Type B pancreatic cell (in vitro differentiated cells): Measurements from ENCODE around the gene APOBEC3G. TPM values are rescaled to one million over a fixed set of nuclear protein-coding genes. Genes with fewer than 3 reads are reported as not detected.
"Not testable (repeated sequence)": the region's sequence is repeated elsewhere in the genome, so short reads cannot be mapped to it uniquely, and the experiment has no call there.

Source experiments
- DNase-seq: peaks from one replicate; pipeline ENCODE4 v3.0.0; 2021; ENCODE audit warnings: mixed read lengths; ENCODE audit not compliant: unreplicated experiment; ENCODE audit errors: extremely low spot score
- H3K27ac Mint-ChIP-seq: 2 replicates; pipeline ENCODE4 v1.8.0; 2021; ENCODE audit warnings: mild to moderate bottlenecking, mixed read lengths
- H3K27me3 Mint-ChIP-seq: 2 replicates; pipeline ENCODE4 v1.8.0; 2021; ENCODE audit warnings: mixed read lengths
- H3K36me3 Mint-ChIP-seq: 2 replicates; pipeline ENCODE4 v1.8.0; 2021; ENCODE audit warnings: mixed read lengths
- H3K4me1 Mint-ChIP-seq: one replicate; pipeline ENCODE4 v1.8.0; 2021; ENCODE audit warnings: mixed read lengths; ENCODE audit not compliant: unreplicated experiment
- H3K4me3 Mint-ChIP-seq: 2 replicates; pipeline ENCODE4 v1.8.0; 2021; ENCODE audit warnings: mild to moderate bottlenecking, mixed read lengths
- H3K9me3 Mint-ChIP-seq: 2 replicates; pipeline ENCODE4 v1.8.0; 2021; ENCODE audit warnings: mixed read lengths
- total RNA-seq: library from RNA; stranded (reverse); gene quantifications from 2 replicates; pipeline ENCODE4 v1.2.1, GENCODE V29; 2021; ENCODE audit warnings: low replicate concordance
- TF ChIP-seq, protein P1 (sequence below): fragments of 200-600 bp; sonication (generic); conservative IDR thresholded peaks from 2 replicates; pipeline ENCODE4 v1.5.0; 2021; ENCODE audit warnings: antibody characterized with exemption, mild to moderate bottlenecking

APOBEC3G gene
- total RNA-seq, 1 donor from 2014 or later = 5.6 TPM

DNA sequence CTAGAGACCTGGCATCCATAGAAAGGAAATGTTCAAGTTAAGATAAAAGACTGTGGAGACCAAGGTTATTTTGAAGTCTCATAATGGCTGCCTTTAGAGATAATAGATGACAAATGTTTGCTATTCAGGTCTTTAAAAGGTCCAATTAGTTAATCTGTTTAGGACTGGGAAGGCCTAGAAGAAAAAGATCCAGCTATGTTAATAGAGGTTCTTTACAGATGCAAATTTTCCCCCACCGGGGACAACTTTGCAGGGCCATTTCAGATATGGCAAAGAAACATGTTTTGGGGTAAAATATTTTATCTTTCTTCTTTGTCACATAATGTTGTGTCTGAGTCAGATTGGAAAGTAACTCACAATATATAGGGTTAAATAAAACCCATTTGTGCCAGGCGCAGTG, 3.1 kb upstream of the APOBEC3G start:
- TF ChIP-seq, protein P1, sequence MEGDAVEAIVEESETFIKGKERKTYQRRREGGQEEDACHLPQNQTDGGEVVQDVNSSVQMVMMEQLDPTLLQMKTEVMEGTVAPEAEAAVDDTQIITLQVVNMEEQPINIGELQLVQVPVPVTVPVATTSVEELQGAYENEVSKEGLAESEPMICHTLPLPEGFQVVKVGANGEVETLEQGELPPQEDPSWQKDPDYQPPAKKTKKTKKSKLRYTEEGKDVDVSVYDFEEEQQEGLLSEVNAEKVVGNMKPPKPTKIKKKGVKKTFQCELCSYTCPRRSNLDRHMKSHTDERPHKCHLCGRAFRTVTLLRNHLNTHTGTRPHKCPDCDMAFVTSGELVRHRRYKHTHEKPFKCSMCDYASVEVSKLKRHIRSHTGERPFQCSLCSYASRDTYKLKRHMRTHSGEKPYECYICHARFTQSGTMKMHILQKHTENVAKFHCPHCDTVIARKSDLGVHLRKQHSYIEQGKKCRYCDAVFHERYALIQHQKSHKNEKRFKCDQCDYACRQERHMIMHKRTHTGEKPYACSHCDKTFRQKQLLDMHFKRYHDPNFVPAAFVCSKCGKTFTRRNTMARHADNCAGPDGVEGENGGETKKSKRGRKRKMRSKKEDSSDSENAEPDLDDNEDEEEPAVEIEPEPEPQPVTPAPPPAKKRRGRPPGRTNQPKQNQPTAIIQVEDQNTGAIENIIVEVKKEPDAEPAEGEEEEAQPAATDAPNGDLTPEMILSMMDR = no peak
- Mint-ChIP-seq H3K4me3 (no peak overlapping the region), H3K36me3 (no peaks in the 10 kb centered on the region), H3K9me3 (no peaks in the 10 kb centered on the region), H3K27ac (no peak overlapping the region), H3K4me1 (peaks cover 9% of the 10 kb centered on the region), H3K27me3 (no peaks in the 10 kb centered on the region)
- DNase-seq = no peak

DNA sequence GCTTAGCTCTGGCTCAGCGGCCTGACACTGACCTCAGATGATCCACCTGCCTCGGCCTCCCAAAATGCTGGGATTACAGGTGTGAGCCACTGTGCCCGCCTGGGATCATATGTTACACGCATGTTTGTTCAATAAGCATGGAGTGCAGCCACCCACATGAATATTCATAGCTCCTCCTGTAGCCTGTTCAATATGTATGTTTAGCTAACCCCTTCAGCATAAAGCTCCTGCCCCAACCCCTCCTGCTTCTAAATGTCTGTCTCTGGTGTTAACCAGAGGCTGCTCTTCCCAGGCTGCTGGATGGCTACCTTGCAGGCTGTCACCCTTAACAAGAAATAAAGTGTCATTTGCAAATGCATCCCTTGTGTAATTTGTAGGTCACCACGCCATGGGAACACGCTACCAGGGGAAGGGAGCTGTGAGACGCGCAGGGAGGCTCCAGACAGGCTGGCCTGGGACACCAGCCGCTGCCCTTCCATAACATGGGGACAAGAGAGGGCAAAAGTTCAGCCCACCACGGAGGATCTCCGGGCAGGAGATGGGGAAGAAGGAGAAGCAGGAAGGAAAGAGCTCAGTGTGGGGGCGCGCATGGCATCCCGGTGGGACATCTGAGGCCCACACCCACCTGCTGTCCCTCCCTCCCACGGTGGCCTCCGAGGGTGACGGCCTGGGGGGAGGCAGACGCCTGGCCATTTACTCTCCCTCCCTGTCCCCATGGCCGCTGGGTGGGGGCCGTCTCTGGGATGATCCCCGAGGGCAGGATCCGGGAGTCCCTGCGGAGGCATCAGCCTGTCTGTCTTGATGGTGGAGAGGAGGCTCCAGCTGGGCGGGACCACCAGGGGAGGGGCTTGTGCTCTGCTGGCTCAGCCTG, 685 bp upstream of the APOBEC3G start:
- Mint-ChIP-seq H3K4me1 (peaks cover 15% of the 10 kb centered on the region), H3K27ac (peak overlapping the region; percentile 72), H3K4me3 (peak overlapping the region; percentile 61)
- H3K36me3 Mint-ChIP-seq, H3K9me3 Mint-ChIP-seq, DNase-seq, H3K27me3 Mint-ChIP-seq: not testable (repeated sequence)

DNA sequence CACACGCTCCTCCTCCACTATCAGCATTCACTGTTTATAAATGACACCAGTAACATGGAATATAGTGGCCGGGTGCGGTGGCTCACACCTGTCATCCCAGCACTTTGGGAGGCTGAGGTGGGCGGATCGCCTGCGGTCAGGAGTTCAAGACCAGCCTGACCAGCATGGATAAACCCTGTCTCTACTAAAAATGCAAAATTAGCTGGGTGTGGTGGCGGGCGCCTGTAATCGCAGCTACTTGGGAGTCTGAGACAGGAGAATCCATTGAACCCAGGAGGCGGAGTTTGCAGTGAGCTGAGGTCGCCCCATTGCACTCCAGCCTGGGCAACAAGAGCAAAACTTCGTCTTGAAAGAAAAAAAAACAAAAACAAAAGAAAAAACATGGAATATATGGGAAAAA, 837 bp downstream of the APOBEC3G start:
- Mint-ChIP-seq H3K4me1 (peaks cover 21% of the 10 kb centered on the region), H3K4me3 (peak overlapping the region; percentile 52)
- not testable (repeated sequence) for H3K27ac Mint-ChIP-seq, H3K36me3 Mint-ChIP-seq, DNase-seq, H3K27me3 Mint-ChIP-seq, H3K9me3 Mint-ChIP-seq

GRCh38 chr22:39078329-39078728, 1.3 kb downstream of the APOBEC3G start:
- no peak overlapping the region for H3K4me3 Mint-ChIP-seq
- no peaks in the 10 kb centered on the region for H3K36me3 Mint-ChIP-seq
- H3K4me1 Mint-ChIP-seq = peaks cover 21% of the 10 kb centered on the region
- H3K27ac Mint-ChIP-seq = no peak overlapping the region
- DNase-seq = no peak
- TF ChIP-seq, protein P1 = no peak
- H3K27me3 Mint-ChIP-seq = no peaks in the 10 kb centered on the region
- H3K9me3 Mint-ChIP-seq = no peaks in the 10 kb centered on the region

DNA sequence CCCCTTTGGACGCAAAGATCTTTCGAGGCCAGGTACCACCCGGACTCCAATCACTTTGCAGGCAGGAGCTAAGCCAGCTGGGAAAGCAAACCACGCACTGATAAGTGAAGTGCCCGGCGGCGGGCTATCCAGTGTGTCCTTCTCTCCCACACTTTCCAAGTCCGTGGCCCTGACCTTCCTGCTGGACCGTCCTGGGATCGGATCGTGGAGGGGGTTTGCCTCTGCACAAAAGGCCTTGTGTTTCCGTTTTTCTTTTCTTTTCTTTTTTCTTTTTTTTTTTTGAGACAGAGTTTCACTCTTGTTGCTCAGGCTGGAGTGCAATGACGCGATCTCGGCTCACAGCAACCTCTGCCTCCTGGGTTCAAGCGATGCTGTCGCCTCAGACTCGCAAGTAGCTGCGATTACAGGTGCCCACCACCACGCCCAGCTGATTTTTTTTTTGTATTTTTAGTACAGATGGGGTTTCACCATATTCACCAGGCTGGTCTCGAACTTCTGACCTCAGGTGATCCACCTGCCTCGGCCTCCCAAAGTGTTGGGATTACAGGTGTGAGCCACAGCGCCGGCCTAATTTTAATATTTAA, 2.1 kb downstream of the APOBEC3G start:
- not testable (repeated sequence) for H3K27me3 Mint-ChIP-seq, H3K9me3 Mint-ChIP-seq, H3K36me3 Mint-ChIP-seq, H3K27ac Mint-ChIP-seq, DNase-seq, H3K4me3 Mint-ChIP-seq
- H3K4me1 Mint-ChIP-seq = peaks cover 17% of the 10 kb centered on the region

DNA sequence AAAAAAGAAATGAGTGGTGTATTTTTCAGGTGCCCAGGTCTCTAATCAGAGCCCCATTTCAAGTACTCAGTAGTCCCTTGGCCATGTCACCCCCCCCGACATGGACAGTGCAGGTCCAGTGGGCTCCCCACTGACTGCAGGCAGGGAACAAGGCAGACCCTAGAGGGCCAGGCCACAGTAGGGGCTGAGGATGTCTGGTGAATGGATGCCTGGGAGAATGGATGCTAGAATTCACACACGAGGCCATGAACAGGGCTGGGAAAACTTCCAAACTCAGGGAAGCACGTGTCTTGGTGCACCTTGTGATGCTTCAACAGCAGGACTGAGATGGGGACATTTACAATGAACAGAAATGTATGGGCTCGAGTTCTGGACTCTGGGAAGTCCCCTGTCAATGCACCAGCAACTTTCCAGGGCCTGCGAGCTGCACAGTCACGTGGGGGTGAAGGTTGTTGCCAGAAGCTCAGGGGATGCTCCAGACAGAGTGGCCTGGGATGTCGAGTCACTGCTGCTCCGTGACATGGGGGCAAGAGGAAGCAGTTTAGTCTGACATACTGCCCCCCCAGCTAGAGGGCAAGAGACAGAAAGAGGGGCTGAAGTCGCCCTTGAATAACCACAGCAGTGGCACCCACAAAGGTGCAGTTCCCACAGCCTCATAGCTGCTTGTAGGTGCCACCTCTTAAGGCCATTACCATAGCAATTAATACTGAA, 3.1 kb downstream of the APOBEC3G start:
- DNase-seq = no peak
- TF ChIP-seq, protein P1 = no peak
- H3K36me3 Mint-ChIP-seq = no peaks in the 10 kb centered on the region
- H3K27me3 Mint-ChIP-seq = no peaks in the 10 kb centered on the region
- no peaks in the 10 kb centered on the region for H3K9me3 Mint-ChIP-seq
- H3K4me1 Mint-ChIP-seq = peaks cover 17% of the 10 kb centered on the region
- no peak overlapping the region for H3K4me3 Mint-ChIP-seq
- H3K27ac Mint-ChIP-seq = no peak overlapping the region

DNA sequence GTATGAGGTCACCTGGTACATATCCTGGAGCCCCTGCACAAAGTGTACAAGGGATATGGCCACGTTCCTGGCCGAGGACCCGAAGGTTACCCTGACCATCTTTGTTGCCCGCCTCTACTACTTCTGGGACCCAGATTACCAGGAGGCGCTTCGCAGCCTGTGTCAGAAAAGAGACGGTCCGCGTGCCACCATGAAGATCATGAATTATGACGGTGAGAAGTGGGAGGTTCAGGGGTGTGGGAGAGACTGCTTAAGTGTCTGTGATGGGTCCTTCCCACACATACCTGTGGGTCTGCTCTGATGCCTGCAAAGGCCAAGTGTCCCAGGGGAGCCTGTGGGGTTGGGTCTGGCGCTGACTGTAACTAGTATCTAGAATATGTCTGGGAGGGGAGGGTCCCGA, 3.9 kb downstream of the APOBEC3G start:
- H3K27ac Mint-ChIP-seq = peak overlapping the region; percentile 26
- no peaks in the 10 kb centered on the region for H3K9me3 Mint-ChIP-seq
- no peak for DNase-seq
- H3K27me3 Mint-ChIP-seq = no peaks in the 10 kb centered on the region
- no peak overlapping the region for H3K4me3 Mint-ChIP-seq
- TF ChIP-seq, protein P1 = no peak
- peaks cover 17% of the 10 kb centered on the region for H3K4me1 Mint-ChIP-seq
- H3K36me3 Mint-ChIP-seq = no peaks in the 10 kb centered on the region
